K562 (cell line): Measurements from ENCODE around the gene HYPK. TPM values are rescaled to one million over a fixed set of nuclear protein-coding genes. Genes with fewer than 3 reads are reported as not detected.
A peak's percentile ranks its signal among the peaks of the same experiment; 100 is the strongest.

ENCODE experiments used
- ADNP ChIP-seq: fragments of 200-800 bp; sonication (Bioruptor generic); IDR thresholded peaks from 2 replicates; pipeline ENCODE4 v1.6.1; 2016; ENCODE audit warnings: missing genetic modification characterization, missing compliant biosample characterization
- BCL6 ChIP-seq: fragments of 250-450 bp; sonication (Bioruptor Pico); IDR thresholded peaks from 2 replicates; pipeline ENCODE4 v1.4.0; 2020
- EZH2 ChIP-seq: IDR thresholded peaks from 2 replicates; pipeline ENCODE4 v1.6.1; 2012; ENCODE audit warnings: low read depth, mild to moderate bottlenecking, inconsistent platforms, low read length, borderline replicate concordance
- FOXK1 ChIP-seq: sonication (generic); formaldehyde crosslinking; IDR thresholded peaks from 2 replicates; pipeline ENCODE4 v1.8.0; 2022; ENCODE audit warnings: missing genetic modification reagents, mild to moderate bottlenecking, borderline replicate concordance
- JUN ChIP-seq, 2 experiments: sonication (generic) in 1 of 2; formaldehyde crosslinking in 1 of 2; IDR thresholded peaks; 2 replicates each; pipeline versions ENCODE4 v1.6.1 to v1.8.0; 2012 to 2022; ENCODE audit warnings: borderline replicate concordance in 2 of 2, mild to moderate bottlenecking in 2 of 2, improper control_type of control experiment in 1 of 2, low read depth in 1 of 2, low read length in 1 of 2, missing genetic modification reagents in 1 of 2
- KLF6 ChIP-seq: fragments of 250-450 bp; sonication (Bioruptor Pico); IDR thresholded peaks from 2 replicates; pipeline ENCODE4 v1.4.0; 2020; ENCODE audit warnings: mild to moderate bottlenecking, moderate library complexity, borderline replicate concordance
- MCM3 ChIP-seq: fragments of 450-650 bp; IDR thresholded peaks from 2 replicates; pipeline ENCODE4 v1.6.1; 2016
- MCM7 ChIP-seq, 2 experiments: fragments of 450-650 bp; IDR thresholded peaks; 2 replicates each; pipeline ENCODE4 v1.6.1; 2016 to 2018
- MTA2 ChIP-seq: fragments of 450-650 bp; IDR thresholded peaks from 2 replicates; pipeline ENCODE4 v1.6.1; 2016; ENCODE audit warnings: low read depth
- NR0B1 ChIP-seq: fragments of 450-650 bp; IDR thresholded peaks from one replicate; pipeline ENCODE4 v1.6.1; 2018; ENCODE audit warnings: mild to moderate bottlenecking, moderate library complexity; ENCODE audit not compliant: partially characterized antibody
- POLR3G ChIP-seq: IDR thresholded peaks from 2 replicates; pipeline ENCODE4 v1.6.1; 2011; ENCODE audit not compliant: insufficient read length, insufficient replicate concordance; ENCODE audit errors: extremely low read depth
- SAP30 ChIP-seq: fragments of 200-600 bp; sonication (generic); IDR thresholded peaks from 2 replicates; pipeline ENCODE4 v1.6.1; 2012; ENCODE audit warnings: borderline replicate concordance, low read depth, mild to moderate bottlenecking, moderate library complexity, low read length, control low read depth, inconsistent platforms; ENCODE audit not compliant: insufficient read depth, poor library complexity, severe bottlenecking
- SNRNP70 ChIP-seq: fragments of 200-400 bp; formaldehyde crosslinking; optimal IDR thresholded peaks from 2 replicates; pipeline ENCODE3; 2017; ENCODE audit warnings: low read depth, low read length
- STAG1 ChIP-seq: sonication (generic); formaldehyde crosslinking; IDR thresholded peaks from 2 replicates; pipeline ENCODE4 v1.5.0; 2020; ENCODE audit warnings: missing genetic modification reagents, borderline replicate concordance
- TAF9B ChIP-seq: fragments of 450-650 bp; IDR thresholded peaks from 2 replicates; pipeline ENCODE4 v1.6.1; 2018; ENCODE audit warnings: mild to moderate bottlenecking; ENCODE audit not compliant: partially characterized antibody
- TRIM25 ChIP-seq: fragments of 450-650 bp; IDR thresholded peaks from 2 replicates; pipeline ENCODE4 v1.7.0; 2016; ENCODE audit warnings: borderline replicate concordance
- TSC22D4 ChIP-seq: fragments of 450-650 bp; IDR thresholded peaks from 2 replicates; pipeline ENCODE4 v1.6.1; 2016; ENCODE audit warnings: missing genetic modification characterization, missing biosample characterization, control low read depth
- VEZF1 ChIP-seq: fragments of 200-800 bp; sonication (Bioruptor generic); IDR thresholded peaks from 2 replicates; pipeline ENCODE4 v1.6.1; 2017; ENCODE audit warnings: missing genetic modification characterization, missing compliant biosample characterization
- ZFX ChIP-seq: sonication (generic); formaldehyde crosslinking; IDR thresholded peaks from 2 replicates; pipeline ENCODE4 v1.8.0; 2022; ENCODE audit warnings: mild to moderate bottlenecking, missing genetic modification reagents, moderate library complexity
- ZNF23 ChIP-seq: fragments of 250-450 bp; sonication (Bioruptor Pico); IDR thresholded peaks from 2 replicates; pipeline ENCODE4 v1.4.0; 2020; ENCODE audit warnings: mild to moderate bottlenecking
- ZNF445 ChIP-seq: fragments of 250-450 bp; sonication (Bioruptor Pico); IDR thresholded peaks from 2 replicates; pipeline ENCODE4 v1.4.0; 2020; ENCODE audit warnings: low read depth, mild to moderate bottlenecking, moderate library complexity
- ZNF785 ChIP-seq: fragments of 250-450 bp; sonication (Bioruptor Pico); IDR thresholded peaks from 2 replicates; pipeline ENCODE4 v1.4.0; 2020; ENCODE audit warnings: mild to moderate bottlenecking
- polyA plus RNA-seq, 8 experiments: library from polyadenylated mRNA; depleted of rRNA in 4 of 8; stranded (reverse) in 5 of 8; unstranded in 3 of 8; fragments of >200 nt; fragmentation: Nextera tagmentation in 2 of 8; fragmentation: Illumina TruSeq in 1 of 8; extraction: Ambion mirVana in 2 of 8; extraction: Trizol in 1 of 8; gene quantifications; 2 replicates each; pipeline versions ENCODE4 v1.2.1 to v1.2.3, GENCODE V29; 2011 to 2014; ENCODE audit warnings: inconsistent platforms in 1 of 8, missing spikeins in 1 of 8
- total RNA-seq, 7 experiments: library from RNA; depleted of rRNA in 6 of 7; stranded (reverse); fragments of >200 nt in 6 of 7; fragmentation: Illumina TruSeq in 2 of 7; extraction: Trizol in 2 of 7; gene quantifications; 2 replicates each; pipeline versions ENCODE4 v1.2.1 to v1.2.3, GENCODE V29; 2011 to 2021; ENCODE audit warnings: low replicate concordance in 1 of 7

HYPK gene
- total and polyA plus RNA-seq, 9 of the 15 experiments (the other 6 are each of a cell fraction or from before 2014, with no cell fraction given), result 7.2 to 28.0 (median 21.1) TPM

GRCh38 chr15:43800286-43801141 lies at the start of gene HYPK (continued):
- TF ChIP-seq ZFX (CRISPR knock-in tag) (peak; percentile 49), ZNF23 (no peak), TRIM25 (no peak), JUN (IDR thresholded peaks at IDR 0.05; ENCODE audit: borderline replicate concordance, low read depth, low read length) (no peak), JUN (CRISPR knock-in tag; IDR thresholded peaks at IDR 0.05; ENCODE audit: borderline replicate concordance) (no peak), ZNF785 (CRISPR knock-in tag) (no peak), ADNP (tag) (no peak), EZH2 (no peak), ZNF445 (CRISPR knock-in tag) (no peak), KLF6 (CRISPR knock-in tag) (no peak), MCM7 (IDR thresholded peaks at IDR 0.05) (no peak), SNRNP70 (no peak), TAF9B (peak; percentile 87), BCL6 (CRISPR knock-in tag) (no peak), FOXK1 (CRISPR knock-in tag) (0 out of 2 replicates have a peak, but pooled peaks have one; percentile 79), MTA2 (no peak), TSC22D4 (tag) (no peak), STAG1 (no peak), NR0B1 (no peak), VEZF1 (CRISPR knock-in tag) (peak; percentile 68), POLR3G (no peak), MCM3 (no peak), SAP30 (peak; percentile 93)
